GM19025 (cell line): Measurements from ENCODE around the gene DNAJB4.
A peak's percentile ranks its signal among the peaks of the same experiment; 100 is the strongest.
"Not testable (repeated sequence)": the region's sequence is repeated elsewhere in the genome, so short reads cannot be mapped to it uniquely, and the experiment has no call there.

Experiments
- ATAC-seq: cut with Tn5 transposase; IDR thresholded peaks from one replicate; pipeline ENCODE4 v1.9.1; 2021; ENCODE audit warnings: mild to moderate bottlenecking, low read depth, moderate library complexity; ENCODE audit not compliant: unreplicated experiment

Gene DNAJB4

GRCh38 chr1:77989744-77990143 is 15.0 kb upstream of the DNAJB4 start:
- ATAC-seq = no peak

GRCh38 chr1:77990629-77991204 is 14.0 kb upstream of the DNAJB4 start:
- no peak for ATAC-seq

- ATAC-seq = no peak
Measured at GRCh38 chr1:77991638-77992037, 13.1 kb upstream of the DNAJB4 start.

DNA sequence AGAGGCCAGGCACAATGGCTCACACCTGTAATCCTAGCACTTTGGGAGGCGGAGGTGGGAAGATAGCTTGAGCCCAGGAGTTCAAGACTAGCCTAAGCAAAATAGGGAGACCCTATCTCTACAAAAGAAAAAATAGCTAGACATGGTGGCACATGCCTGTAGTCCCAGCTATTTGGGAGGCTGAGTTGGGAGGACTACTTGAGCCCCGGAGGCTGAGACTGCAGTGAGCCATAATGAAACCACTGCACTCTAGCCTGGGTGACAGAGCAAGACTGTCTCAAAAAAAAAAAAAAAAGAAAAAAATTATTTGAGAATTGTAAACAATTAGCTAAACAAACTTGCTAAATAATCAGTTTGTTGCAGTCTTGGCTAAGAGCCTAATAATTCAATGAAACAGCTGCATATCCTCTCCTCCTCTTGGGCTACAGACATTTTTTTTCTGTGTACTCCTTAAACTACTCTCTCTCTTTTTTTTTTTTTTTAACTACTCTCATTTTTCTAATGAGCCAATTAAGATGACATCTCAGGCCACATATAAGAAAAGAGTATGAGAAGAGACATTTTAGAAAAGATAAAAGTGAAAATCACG is 10.5 kb upstream of the DNAJB4 start:
- ATAC-seq = no peak

DNA sequence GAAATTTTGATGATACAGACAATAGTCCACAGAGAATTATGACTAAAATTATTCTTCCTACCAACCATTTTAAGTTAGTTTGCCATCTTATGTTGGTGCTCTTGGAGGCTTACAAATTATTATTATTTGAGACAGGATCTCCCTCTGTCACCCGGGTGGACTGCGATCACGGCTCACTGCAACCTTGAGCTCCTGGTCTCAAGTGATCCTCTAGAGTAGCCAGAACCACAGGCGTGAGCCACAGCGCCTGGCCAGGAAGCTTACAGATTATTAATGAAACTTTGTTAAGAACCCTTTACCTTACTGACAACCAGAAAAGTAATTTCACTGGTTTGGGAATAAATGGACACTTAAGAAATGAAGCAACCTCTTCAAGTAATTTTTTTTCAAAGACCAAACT is 8.0 kb upstream of the DNAJB4 start:
- no peak for ATAC-seq

DNA sequence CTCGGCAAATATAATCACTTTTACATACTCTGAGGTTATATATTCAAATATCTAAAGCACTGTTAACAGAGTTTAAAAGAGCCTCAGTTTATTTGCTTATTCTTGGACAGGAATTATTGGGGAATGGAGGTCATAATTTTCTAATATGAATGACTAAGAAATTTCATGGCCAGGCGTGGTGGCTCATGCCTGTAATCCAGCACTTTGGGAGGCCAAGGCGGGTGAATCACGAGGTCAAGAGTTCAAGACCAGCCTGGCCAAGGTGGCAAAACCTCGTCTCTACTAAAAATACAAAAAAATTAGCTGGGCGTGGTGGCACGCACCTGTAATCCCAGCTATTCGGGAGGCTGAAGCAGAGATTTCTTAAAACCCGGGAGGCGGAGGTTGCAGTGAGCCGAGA is 4.2 kb upstream of the DNAJB4 start:
- not testable (repeated sequence) for ATAC-seq

GRCh38 chr1:78003070-78003746 is 1.5 kb upstream of the DNAJB4 start:
- no peak for ATAC-seq

DNA sequence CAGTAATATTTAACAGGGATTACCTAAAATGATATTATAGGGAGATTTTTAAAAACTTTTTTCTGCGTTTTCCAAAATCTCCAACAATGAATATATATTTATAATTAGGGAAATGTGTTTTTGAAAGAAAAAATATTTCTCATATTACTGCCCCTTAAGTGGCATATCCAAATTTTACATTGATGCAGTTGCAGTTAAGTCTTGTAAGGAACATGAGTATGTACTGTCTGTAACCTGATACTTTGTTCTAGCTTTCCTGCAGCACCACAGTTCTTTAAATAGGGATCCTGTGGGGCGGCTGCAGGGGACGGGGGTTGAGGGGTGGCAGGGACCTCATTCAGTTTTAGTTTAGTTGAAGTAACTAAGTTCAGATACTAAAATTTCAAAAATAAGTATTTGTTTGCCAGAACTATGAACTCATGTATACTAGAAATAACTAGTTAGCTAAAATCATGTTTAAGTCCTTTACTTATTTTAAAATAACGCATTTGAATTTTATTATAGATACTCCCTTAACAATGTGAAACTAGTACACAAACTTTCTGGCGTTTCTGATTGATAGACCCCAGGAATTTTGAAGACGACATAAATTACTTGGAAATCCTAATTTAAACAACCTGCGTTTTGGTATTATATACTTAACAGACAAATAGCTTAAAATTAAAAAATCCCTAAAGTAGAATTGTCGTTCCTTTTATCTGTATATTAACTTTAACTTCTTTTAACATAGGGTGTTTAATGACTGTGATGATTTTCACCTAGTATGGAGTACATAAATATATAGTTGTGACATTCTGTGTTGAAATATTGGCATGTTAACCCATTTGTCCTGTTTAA is 639 bp upstream of the DNAJB4 start:
- ATAC-seq = peak; percentile 32

- ATAC-seq = no peak
Measured at GRCh38 chr1:78005448-78005722, 646 bp downstream of the DNAJB4 start.

GRCh38 chr1:78005755-78006154 is 1.0 kb downstream of the DNAJB4 start:
- no peak for ATAC-seq

GRCh38 chr1:78006521-78006920 is 1.8 kb downstream of the DNAJB4 start:
- no peak for ATAC-seq

- ATAC-seq = no peak
Measured at GRCh38 chr1:78007677-78008341, 3.1 kb downstream of the DNAJB4 start.

- ATAC-seq = no peak
Measured at GRCh38 chr1:78009276-78009675, 4.5 kb downstream of the DNAJB4 start.

- ATAC-seq = no peak
Measured at GRCh38 chr1:78009836-78010235, 5.1 kb downstream of the DNAJB4 start.

DNA sequence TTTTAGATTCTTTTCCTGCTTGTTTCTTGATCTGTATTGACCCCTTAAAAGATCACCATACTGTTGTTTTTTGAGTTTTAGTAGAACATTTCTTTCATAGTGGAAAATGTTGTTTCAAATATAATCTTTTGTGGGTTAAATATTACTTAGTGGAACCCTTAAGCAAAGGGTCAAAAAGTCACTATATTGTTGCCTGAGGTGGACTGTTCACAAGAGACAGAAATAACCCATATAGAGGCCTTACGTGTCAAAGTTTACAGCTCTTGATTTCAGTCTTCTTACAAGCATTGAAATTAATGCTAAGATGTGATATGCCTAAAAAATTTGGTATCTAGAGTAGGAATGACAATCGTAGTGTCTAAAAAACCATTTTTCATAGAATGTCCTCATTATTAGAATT is 6.3 kb downstream of the DNAJB4 start:
- no peak for ATAC-seq

GRCh38 chr1:78015148-78015547 is 10.4 kb downstream of the DNAJB4 start:
- no peak for ATAC-seq

- no peak for ATAC-seq
Measured at GRCh38 chr1:78019024-78019423, 14.3 kb downstream of the DNAJB4 start.

- not testable (repeated sequence) for ATAC-seq
Measured at GRCh38 chr1:78021134-78021533, 16.4 kb downstream of the DNAJB4 start.

GRCh38 chr1:78029793-78030192 is 25.1 kb downstream of the DNAJB4 start:
- no peak for ATAC-seq

- no peak for ATAC-seq
Measured at GRCh38 chr1:78032996-78033796, 28.5 kb downstream of the DNAJB4 start.
